ENCODE measurements around the gene PRODH2. TPM values are rescaled to one million over a fixed set of nuclear protein-coding genes. Genes with fewer than 3 reads are reported as not detected.

PRODH2 gene
- total RNA-seq, 4 donors from 2014 or later = not detected

GRCh38 chr19:35790981-35791813 lies 21.4 kb downstream of the PRODH2 start:
- TF ChIP-seq CTCF (IDR thresholded peaks at IDR 0.05; ENCODE audit: low read depth) = no peak

GRCh38 chr19:35789978-35790944 lies 22.4 kb downstream of the PRODH2 start:
- no peak for TF ChIP-seq CTCF (IDR thresholded peaks at IDR 0.05; ENCODE audit: low read depth)

- TF ChIP-seq CTCF (IDR thresholded peaks at IDR 0.05; ENCODE audit: low read depth) = no peak
These were observed 23.3 kb downstream of the PRODH2 start for GRCh38 chr19:35789195-35789977.

- no peak for TF ChIP-seq CTCF (IDR thresholded peaks at IDR 0.05; ENCODE audit: low read depth)
These were observed 24.3 kb downstream of the PRODH2 start for GRCh38 chr19:35788205-35788960.

GRCh38 chr19:35787227-35787799 lies 25.3 kb downstream of the PRODH2 start:
- no peak for TF ChIP-seq CTCF (IDR thresholded peaks at IDR 0.05; ENCODE audit: low read depth)
